Measurements from ENCODE around the gene ADAM15.

ADAM15 gene

DNA sequence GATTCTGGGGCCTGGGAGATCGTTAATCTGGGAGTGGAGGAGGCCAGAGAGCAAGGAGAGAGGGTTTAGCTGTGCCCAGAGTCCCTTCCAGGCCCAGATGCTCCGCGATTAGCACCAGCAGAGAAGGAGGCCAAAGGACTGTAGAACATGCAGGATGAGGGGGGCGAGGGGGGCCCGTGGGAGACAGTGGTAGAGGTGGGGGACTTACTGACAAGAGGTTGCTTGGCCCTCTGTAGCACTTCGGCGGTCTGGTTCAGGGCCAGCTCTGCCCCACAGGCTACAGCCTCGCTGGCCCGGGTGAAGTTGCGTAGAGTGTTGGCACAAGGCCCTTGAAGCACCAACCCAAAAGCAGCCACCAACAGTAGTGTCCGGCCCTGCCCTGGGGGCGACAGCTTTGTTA lies 18.2 kb upstream of the ADAM15 start:
- DNase-seq = no peak

DNA sequence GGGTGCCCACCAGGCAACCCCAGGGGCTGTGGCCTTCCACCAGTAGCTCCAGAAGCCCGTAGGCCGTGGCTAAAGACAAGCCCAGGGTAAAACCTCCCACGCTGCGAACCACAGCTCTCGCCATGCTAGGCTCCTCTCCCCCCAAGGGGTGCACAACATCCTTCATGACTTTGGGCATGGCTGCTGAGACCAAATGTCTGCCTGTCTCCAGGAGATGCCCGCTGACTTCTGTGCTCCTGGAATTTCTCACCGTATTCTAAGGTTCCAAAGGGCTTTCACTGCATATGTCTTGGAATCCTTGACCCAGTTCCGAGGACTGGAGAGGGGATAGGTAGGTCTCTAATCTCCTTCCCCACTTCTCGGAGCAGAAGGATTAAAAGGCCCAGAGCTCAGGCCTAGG lies 17.6 kb upstream of the ADAM15 start, which contains the start of the genes DCST1 and DCST2:
DCST1 (plus strand) TSS at position 301 of the 400 bp plus-strand sequence. CDS start 213 bp downstream, outside the sequence.
DCST2 (minus strand) TSS at position 258 of the 400 bp plus-strand sequence; CDS start at position 178, 80 bp downstream.
- DNase-seq = no peak

DNA sequence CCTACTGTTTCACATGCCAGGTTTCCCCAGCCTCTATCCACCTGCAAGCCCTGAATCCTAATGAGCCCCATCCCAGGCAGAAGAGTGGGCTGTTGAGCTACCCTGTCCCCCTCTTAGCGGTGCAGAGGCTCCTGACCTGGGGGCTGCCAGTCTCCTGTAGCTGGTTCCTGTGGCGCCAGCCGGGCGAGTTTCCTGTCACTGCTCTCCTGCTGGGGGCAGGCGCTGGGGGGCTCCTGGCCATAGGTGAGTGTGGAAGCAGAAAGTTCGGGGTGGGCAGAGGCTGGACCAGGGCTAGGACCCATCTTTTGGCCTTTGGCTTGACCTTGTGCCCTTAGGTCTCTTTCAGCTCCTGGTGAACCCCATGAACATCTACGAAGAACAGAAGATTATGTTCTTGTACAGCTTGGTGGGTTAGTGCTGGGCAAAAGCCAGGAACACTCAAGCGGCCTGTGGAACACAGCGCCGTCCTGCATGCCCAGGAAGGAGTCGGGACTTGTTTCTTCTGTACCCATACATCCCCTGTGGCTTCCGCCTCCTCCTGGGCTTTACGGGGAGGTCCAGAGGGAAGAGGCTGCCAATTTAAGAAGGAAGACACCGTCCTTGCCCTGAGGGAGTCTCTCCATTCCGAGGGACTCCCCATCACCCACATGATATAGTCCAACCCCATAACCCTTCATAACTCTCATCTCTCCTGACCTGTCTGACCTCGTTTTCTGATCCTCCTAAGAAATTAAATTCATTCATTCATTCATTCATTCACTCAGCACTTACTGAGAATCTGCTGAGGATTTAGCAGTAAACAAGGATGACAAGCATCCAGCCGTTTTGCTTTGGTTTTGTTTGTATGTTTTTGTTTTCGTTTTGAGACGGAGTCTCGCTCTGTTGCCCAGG lies 16.6 kb upstream of the ADAM15 start:
- no peak for DNase-seq

DNA sequence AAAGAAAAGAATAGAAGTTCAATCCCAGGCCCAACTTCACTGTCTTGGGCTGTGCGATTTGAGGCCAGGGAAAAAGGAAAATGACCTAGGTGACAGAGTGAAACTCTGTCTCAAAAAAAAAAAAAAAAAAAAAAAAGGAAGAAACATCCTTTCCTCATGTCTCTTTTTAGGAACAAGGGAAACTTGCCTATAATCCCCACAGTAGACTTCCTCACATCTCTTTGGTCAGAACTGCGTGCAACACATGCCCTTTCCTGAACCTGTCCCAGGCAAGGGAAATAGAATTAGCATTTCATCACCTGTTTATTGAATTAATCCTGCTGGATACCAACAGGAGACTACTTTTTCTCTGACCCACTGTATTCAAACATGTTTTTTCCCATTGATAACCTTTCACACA lies 15.2 kb upstream of the ADAM15 start:
- DNase-seq = no peak

DNA sequence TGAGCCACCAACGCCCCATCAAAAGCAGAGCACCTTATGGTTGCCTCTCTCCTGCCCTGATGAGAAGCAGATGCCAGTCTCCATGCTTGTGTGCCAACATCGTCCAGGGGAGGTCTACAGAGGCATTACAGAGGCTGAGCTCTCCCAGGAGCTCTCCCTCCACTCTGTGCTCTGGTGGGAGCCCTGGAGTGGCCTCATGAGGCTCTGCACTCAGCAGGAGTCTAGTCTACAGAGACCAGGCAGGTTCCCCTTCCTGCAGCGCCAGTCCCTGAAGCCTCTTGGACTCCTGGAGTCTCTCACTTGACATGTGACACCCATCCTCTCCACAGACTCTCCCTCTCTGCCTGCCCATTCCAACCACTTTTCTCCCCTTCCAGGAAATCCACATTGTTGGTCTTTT lies 14.1 kb upstream of the ADAM15 start:
- no peak for DNase-seq

DNA sequence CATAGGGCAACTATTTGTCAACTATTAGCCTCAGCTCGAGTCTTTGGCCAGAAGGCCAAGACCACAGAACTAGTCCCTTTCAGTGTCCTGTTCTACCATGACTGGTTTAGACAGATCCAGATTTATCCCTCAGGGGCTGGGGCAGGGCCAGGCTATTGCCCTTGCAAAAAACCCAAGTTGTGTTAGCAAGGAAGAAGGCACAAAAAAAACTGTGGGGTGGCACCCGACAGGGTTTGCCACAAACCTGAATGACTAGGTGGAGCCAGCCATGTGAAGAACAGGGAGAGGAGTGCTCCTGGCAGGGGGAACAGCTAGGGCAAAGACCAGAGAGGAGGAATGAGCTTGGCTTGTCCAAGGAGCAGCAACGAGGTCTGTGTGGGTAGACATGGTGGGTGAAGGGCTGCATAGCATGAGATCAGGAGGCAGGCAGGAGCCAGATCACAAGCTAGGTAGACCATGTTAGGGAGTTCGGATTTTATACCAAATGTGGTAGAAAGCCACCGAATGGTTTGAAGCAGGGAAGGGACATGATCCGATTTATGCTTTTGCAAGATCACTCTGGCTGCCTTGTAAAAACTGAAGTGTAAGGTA lies 13.2 kb upstream of the ADAM15 start:
- DNase-seq = no peak

DNA sequence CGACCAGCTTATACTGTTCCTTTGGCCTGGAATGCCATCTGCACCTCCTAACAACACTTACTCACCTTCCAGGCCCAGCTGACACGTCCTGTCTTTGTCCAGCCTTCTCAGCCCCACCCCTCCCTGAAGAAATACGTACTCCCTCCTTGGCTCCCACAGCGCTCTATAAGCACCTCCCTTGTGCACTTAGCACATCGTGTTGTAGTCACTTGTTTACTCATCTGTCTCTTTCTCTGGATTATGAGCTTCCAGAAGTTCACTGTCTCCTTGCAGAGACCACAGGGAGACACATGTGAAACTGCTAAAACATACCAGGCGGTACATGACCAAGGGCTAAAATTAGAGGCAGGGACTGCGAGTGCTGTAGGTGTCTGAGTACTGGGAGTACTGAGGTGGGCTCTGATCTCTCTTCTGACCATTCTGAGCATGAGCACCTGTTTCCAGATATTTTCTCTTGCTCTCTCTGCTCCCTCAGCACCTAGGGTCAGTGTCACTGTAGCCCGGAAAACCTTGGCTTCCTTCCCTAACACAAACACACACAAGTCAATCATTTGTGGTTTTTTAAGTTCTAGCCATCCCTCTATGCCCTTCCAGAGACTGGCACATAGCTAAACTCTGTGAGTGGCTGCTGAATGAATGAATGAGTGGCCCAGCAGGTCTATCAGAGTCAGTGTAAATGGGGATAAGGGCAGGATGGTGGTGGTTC lies 12.4 kb upstream of the ADAM15 start:
- no peak for DNase-seq

DNA sequence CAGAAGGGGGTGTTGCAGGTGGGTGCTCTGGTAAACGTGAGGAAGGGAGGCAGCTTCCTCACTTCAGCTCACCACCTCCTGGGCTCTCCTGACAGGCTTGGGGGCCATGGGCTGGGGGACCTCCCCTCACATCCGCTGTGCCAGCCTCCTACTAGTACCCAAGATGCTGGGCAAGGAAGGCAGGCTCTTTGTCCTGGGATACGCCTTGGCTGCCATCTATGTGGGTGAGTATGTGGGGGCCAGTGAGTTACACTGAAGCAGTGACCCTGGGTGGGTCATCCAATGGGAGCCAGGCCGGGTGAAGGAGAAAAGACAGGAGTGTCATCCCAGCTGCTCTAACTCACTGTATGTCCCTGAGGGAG lies 11.8 kb upstream of the ADAM15 start:
- DNase-seq = no peak

DNA sequence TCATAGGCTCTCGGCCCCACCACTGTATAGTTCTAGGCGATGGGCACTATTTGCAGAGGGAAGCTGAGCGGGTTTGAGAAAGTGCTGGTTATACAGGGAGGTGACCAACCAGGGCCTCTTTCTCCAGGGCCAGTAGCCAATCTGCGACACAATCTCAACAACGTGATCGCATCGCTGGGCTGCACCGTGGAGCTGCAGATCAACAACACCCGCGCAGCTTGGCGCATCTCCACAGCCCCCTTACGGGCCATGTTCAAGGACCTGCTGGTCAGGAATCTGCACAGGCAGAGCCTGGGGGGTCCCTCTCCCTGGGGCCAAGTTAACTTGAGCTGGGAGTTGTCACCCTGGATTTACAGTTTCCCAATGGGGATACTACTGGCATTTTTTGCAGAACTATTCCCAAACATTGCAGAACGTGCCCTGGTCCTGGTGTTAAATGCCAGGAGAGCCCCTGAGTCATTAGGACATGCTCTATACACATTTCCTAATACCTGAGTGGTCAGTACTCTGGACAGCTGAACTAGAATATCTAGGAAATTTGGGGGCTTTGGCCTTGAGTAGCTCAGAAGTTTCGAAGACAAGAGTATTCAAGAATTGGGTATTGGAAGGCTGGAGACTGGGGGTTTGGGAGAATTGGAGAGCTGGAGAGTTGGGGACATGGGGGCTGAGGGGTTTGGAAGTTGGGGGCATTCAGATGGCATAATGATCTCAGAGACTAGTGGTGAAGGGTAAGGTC lies 10.6 kb upstream of the ADAM15 start:
- no peak for DNase-seq

DNA sequence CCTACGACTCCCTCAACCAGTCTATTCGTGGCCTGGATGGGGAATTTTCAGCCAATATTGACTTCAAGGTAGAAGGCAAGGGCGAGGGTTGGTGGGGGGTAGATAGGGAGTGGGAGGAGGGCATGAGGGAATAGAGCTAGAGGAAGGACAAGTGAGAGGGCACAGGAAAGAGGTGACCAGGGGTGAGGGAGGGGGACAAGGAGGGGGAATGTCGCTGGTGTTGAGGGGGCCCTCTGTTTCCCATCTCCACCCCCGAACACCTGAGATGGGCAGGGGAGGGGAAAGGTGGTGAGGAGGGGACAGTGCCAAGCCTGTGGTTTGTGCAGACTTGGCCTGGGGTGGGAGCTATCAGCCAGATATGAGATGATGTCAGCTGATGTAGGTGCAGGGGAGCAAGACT lies 8.3 kb upstream of the ADAM15 start:
- no peak for DNase-seq

DNA sequence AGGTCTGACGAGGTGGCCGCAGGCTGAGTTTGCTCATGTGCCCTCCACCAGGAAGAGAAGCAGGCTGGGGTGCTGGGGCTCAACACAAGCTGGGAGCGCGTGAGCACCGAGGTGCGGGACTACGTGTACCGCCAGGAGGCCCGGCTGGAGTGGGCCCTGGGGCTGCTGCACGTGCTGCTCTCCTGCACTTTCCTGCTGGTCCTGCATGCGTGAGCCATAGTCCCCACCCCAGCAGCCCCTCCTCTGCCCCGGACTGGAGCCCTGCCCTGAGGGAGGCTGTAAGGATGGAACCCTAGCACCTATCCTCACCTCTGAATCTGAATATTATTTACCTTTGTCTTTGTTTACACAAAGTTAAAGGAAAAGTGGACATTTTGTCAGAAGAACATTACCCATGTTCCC lies 7.8 kb upstream of the ADAM15 start:
- no peak for DNase-seq

DNA sequence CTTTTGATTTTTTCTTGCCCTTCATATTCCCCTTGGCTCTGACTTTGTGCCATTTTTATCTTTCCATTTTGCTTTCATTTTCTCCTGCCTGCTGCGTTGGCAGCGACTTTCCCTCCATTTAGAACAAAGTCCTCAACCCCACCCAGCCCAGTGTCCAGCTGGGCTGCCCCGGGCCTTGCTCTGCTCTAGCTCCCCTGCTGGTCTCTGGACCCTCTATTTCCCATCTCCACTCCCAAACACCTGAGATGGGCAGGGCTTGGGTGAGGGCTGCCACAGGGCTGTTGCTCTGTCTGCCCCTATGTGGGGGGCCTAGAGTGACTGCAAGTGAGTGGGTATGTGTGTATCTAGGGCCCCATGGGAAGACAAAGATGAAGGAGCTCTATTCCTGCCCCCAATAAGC lies 7.3 kb upstream of the ADAM15 start:
- DNase-seq = no peak

DNA sequence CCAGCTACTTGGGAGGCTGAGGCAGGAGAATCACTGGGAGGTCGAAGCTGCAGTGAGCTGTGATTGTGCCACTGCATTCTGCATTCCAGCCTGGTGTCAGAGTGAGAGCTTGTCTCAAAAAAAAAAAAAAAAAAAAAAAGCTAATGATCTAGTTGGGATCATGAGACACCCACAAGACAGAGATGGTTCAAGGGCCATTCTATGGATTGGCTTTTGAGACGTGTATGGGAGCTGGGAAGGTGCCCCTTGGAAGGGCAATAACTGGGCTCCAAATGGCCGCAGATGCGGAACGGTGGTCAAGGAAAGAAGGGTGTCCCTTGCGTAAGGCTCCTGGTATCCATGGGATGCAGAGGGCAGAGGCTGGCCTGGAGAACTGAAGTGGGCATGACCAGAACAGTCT lies 6.8 kb upstream of the ADAM15 start:
- DNase-seq = no peak

DNA sequence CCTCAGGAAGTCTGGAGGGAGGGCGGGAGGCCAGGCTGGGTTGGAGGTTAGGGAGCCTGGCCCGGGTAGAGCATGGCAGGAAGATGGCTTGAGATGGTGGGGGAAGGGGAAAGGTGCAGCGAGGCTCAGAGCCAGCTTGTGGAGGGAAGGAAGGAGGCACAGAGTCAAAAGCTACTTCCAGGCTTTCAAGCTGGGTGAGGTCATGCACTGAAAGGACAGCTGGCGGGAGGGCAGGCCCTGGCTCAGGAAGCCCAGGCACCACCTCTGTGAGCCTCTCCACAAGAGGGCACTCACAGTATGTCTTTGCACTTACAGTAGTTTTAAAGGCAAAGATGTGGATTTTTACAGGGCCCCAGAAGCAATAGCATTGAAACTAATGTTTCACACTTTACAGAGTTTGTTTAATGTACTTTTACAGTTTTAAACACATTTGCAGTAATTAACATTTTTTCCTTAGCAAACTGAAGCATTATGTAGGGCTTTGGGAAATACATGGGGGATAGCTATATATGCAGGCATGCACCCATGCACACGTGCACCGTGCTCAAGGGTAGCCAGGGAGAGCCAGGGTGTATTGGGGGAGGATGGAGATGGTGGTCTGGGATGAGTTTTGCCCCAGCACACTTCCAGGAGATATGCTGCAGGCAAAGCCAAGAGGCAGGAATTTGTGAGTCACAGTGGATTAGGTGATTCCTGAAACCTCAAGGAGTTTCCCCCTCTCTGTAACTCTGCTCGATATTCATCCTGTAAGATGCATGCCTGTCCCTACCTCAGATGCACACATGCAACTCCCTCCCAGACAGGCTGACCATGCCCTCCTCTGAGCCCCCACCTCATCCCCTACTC lies 6.1 kb upstream of the ADAM15 start:
- peak; percentile 59 for DNase-seq

DNA sequence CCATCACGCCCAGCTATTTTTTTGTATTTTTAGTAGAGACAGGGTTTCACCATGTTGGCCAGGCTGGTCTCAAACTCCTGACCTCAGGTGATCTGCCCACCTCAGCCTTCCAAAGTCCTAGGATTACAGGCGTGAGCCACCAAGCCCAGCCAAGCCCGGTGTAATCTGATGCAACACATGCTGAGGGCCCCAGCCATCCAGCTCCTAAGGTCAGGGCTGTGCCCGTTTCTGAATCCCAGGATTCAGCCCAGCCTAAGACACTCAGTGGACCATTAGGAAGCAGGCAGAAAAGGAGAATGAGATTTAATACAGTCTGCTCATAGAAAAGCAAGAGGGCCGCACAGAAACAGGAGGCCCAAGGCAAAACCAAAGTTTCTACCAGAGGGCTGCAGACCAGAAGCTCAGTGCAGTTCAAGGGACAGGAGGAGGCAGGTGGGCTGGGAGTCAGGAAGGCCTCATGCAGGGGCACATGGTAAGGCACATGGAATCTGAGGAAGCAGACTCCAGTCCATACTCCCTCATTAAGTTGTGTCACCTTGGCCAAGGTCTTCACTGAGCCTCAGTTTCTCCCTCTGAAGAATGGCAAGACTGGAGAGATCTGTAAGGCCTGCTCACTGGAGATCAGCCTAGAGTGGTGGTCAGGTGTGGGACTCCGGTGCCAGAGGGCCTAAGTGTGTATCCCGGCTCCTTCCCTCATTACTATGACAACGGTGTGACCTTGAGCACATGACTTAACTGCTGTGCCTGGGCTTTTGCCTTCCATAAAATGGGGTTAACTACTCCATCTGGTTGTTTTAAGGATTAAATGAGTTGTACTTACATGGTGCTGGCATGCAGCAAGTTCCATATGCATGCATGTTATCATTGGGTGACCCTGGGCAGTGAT lies 2.4 kb upstream of the ADAM15 start:
- DNase-seq = no peak

DNA sequence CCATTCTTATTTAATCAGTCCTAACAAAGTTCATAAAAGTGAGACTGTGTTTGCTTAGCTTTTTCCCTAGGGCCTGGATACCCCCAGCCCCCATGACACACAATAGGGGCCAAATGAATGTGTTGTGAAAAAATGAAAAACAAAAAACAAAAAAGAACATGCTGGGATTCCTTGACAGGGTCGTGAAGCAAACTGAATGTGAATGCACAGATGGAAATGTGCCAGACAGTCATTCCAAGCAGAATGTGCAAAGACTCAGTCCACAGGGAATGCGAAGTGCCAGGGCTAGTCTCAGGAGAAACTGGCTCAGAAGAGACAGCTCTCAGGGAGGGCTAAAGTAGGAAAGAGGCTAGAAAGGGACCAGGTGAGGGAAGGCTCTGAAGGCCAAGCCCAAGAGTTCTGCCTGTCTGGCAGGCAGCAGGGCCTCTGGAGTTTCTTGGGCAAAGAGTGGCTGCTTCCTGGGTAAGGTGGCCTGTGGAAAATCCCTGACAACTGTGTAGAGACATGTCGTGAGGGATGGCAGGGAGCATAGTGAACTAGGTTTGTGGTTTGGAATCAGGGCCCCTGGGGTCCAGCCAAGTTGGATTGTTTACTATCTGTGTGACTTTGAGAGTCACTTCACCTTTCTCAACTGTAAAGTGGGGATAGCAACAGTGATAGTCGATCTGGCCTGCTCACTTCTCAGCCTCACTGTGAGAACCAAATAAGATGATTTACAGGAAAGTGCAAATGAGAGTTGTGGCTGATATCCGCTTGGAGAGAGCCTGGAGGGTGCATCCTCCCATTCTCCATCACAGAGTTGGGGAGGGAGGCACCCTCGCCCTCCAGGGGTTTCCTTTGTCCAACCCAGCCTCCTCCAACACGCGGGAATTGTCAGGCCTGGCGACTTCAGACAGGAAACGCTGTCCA lies 1.2 kb upstream of the ADAM15 start:
- DNase-seq = peak; percentile 69

DNA sequence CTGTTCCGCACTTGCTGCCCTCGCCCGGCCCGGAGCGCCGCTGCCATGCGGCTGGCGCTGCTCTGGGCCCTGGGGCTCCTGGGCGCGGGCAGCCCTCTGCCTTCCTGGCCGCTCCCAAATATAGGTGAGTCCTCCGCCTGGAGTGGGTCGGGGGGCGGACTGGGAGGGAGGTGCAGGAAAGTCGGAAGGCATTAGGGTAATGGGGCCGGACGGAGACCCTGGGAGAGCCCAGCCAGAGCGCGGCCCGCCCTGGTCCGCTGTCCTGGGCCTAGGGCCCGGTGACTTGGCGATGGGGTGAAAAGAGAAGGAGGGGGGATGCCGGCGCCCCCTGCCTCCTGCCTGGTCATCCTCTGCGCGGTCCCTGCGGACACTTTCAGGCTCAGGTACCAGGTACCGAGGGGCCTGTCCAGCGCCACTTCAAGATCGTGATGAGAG lies 243 bp downstream of the ADAM15 start:
- no peak for DNase-seq

DNA sequence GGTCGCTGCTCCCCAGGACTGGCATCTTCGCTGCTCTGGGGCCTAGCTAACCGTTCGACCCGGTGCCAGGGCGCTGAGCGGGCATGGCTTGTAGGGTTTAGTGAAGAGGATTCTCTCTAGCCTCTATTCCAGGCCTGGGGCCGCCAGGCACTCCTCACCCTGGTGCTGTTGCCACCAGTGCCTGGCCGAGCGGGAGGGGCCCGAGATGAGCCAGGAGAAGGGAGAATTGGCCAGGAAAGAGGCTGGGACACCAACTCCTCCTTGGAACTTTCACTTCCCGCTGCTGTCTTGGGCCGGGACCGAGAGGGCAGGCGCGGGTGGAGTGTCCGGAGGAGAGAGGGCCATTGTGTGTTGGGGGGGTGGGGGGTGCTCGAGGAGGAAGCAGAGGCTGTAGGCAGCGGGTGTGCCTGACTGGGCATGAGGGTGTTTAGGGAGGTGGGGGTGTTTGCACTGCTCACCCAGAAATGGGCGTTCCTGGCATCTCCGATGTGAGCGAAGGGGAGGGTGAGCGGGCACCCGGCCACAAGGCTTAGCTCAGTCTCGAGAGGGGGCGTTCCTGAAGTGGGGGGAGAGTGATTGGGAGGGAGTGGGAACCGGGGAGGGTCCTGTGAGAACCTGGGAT lies 772 bp downstream of the ADAM15 start:
- no peak for DNase-seq
